GM12878 (cell line): ENCODE data around the gene TTC5. TPM values are rescaled to one million over a fixed set of nuclear protein-coding genes. Genes with fewer than 3 reads are reported as not detected.
"Not testable (repeated sequence)": the region's sequence is repeated elsewhere in the genome, so short reads cannot be mapped to it uniquely, and the experiment has no call there.

Source experiments
- ATAC-seq: fragments of 200-7000 bp; cut with Tn5 transposase; 3 replicates; pipeline ENCODE4 v1.9.1; 2020; ENCODE audit warnings: mild to moderate bottlenecking, moderate library complexity
- BruUV-seq: library from RNA; stranded (reverse); fragments of 400-500 nt; replicated peaks from 2 replicates; lab custom pipeline; 2021; lab: Mats Ljungman, UMichigan
- CTCF ChIA-PET: fragments of 300-600 bp; sonication (Branson Sonifier 250); formaldehyde crosslinking; extraction: SDS; loops from one replicate; lab custom pipeline; 2021; ENCODE audit warnings: inconsistent platforms; lab: Yijun Ruan, JAX
- POLR2A ChIA-PET: fragments of 350-600 bp; formaldehyde crosslinking; extraction: SDS; loops from one replicate; lab custom pipeline; 2021; ENCODE audit warnings: inconsistent platforms; lab: Charles Lee
- RAD21 ChIA-PET: fragments of 300-600 bp; sonication (Branson Sonifier 250); formaldehyde crosslinking; loops from one replicate; lab custom pipeline; 2023; ENCODE audit warnings: antibody characterized with exemption; ENCODE audit not compliant: unreplicated experiment; lab: Charles Lee
- SMC1A ChIA-PET: fragments of 300-600 bp; sonication (Branson Sonifier 250); formaldehyde crosslinking; loops from one replicate; lab custom pipeline; 2023; ENCODE audit not compliant: unreplicated experiment, uncharacterized antibody; lab: Charles Lee
- DNase-seq: peaks from one replicate; pipeline ENCODE4 v3.0.0-alpha.2; 2011; ENCODE audit warnings: low read depth, low spot score
- FAIRE-seq: peaks from 3 replicates; lab custom pipeline; 2011; peaks lifted over from hg19 to GRCh38; lab: Jason Lieb, UNC
- H2AFZ ChIP-seq: 2 replicates; pipeline ENCODE4 v1.6.0; 2011; ENCODE audit warnings: low read depth, low read length, control low read depth; ENCODE audit not compliant: control insufficient read depth
- H3K27ac ChIP-seq: 2 replicates; pipeline ENCODE4 v1.5.1; 2011; ENCODE audit warnings: control low read depth; ENCODE audit not compliant: control insufficient read depth, insufficient read depth
- H3K27me3 ChIP-seq, 2 experiments: replicated peaks in 1 of 2; 2 replicates each; pipeline versions ENCODE4 v1.6.0 to v1.6.1; 2011; ENCODE audit warnings: low read length in 1 of 2; ENCODE audit not compliant: control insufficient read depth in 2 of 2, insufficient read depth in 2 of 2
- H3K36me3 ChIP-seq, 2 experiments: 2 replicates each; pipeline ENCODE4 v1.5.1; 2011; ENCODE audit warnings: low read length in 1 of 2; ENCODE audit not compliant: control insufficient read depth in 2 of 2, insufficient read depth in 2 of 2
- H3K4me1 ChIP-seq: 2 replicates; pipeline ENCODE4 v1.6.1; 2011; ENCODE audit warnings: mild to moderate bottlenecking, low read length, moderate library complexity, mixed read lengths; ENCODE audit not compliant: control insufficient read depth, insufficient read depth
- H3K4me2 ChIP-seq: 2 replicates; pipeline ENCODE4 v1.6.0; 2011; ENCODE audit warnings: control low read depth; ENCODE audit not compliant: control insufficient read depth, insufficient read depth
- H3K4me3 ChIP-seq: fragments of 200-600 bp; sonication (generic); 2 replicates; pipeline ENCODE4 v1.5.1; 2016
- H3K79me2 ChIP-seq: 2 replicates; pipeline ENCODE4 v1.6.0; 2011; ENCODE audit warnings: low read length; ENCODE audit not compliant: control insufficient read depth, insufficient read depth
- H3K9ac ChIP-seq: 2 replicates; pipeline ENCODE4 v1.8.0; 2011; ENCODE audit warnings: low read length, control low read depth, mixed read lengths; ENCODE audit not compliant: control insufficient read depth, insufficient read depth
- H3K9me3 ChIP-seq: replicated peaks from 3 replicates; pipeline ENCODE4 v1.5.1; 2011; ENCODE audit warnings: mild to moderate bottlenecking, low read length; ENCODE audit not compliant: control insufficient read depth, insufficient read depth
- H4K20me1 ChIP-seq: 2 replicates; pipeline ENCODE4 v1.6.0; 2011; ENCODE audit not compliant: control insufficient read depth, insufficient read depth
- WGBS: methylation state at CpG from one replicate; pipeline ENCODE4 v1.1.6; 2016; ENCODE audit warnings: low lambda C conversion rate; ENCODE audit not compliant: insufficient replicate concordance, insufficient coverage; ENCODE audit errors: missing lambda C conversion rate; 5-methylcytosine and 5-hydroxymethylcytosine counted together
- in situ Hi-C: fragments of 300-500 bp; cut with MboI; formaldehyde crosslinking; loops from 9 replicates; pipeline ENCODE4 v1.14.3; 2018; ENCODE audit warnings: mixed read lengths
- intact Hi-C: fragments of 100-400 bp; cut with micrococcal nuclease; formaldehyde crosslinking; loops from one replicate; pipeline ENCODE4 v1.14.2; 2022; ENCODE audit not compliant: unreplicated experiment
- polyA plus RNA-seq, 11 experiments: library from polyadenylated mRNA; depleted of rRNA in 4 of 11; unstranded in 6 of 11; stranded (reverse) in 5 of 11; fragments of >200 nt; fragmentation: Nextera tagmentation in 4 of 11; fragmentation: Illumina TruSeq in 1 of 11; extraction: Ambion mirVana in 4 of 11; extraction: Trizol in 1 of 11; gene quantifications; 1 replicate in 1 of 11; 2 replicates in 10 of 11; pipeline versions ENCODE4 v1.2.1 to v1.2.3, GENCODE V29; 2011 to 2016; ENCODE audit warnings: inconsistent platforms in 2 of 11, missing spikeins in 2 of 11, low read depth in 1 of 11
- total RNA-seq, 4 experiments: library from RNA; depleted of rRNA in 3 of 4; stranded (reverse); fragments of >200 nt in 3 of 4; fragmentation: Illumina TruSeq in 1 of 4; extraction: Trizol in 1 of 4; gene quantifications; 2 replicates each; pipeline versions ENCODE4 v1.2.1 to v1.2.3, GENCODE V29; 2013 to 2021
- TF ChIP-seq, protein P1 (sequence below): fragments of 450-650 bp; IDR thresholded peaks from 2 replicates; pipeline ENCODE4 v1.6.1; 2016; ENCODE audit warnings: mild to moderate bottlenecking

The TTC5 gene
- total and polyA plus RNA-seq, 10 of the 15 experiments (the other 5 are each of a cell fraction or from before 2014, with no cell fraction given), result 6.9 to 21.6 (median 13.5) TPM

DNA sequence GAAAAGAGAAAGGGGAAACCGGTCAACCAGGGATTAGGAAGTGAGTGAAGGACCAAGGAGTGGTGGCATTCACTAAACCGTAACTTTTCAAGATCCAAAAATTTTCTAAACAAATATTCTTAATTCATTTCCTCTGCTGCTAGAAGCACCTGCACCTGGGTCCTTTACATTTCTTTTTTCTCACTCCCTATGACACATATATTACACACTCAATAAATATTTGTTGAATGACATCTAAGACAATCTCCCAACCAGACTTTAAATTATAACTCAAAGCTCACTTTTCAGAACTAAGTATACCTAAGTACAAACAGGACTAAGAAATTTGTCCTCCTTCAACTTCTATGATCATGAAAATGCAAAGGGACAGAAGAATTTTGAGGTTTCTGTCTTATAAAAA, 11.1 kb downstream of the TTC5 start (continued):
- TF ChIP-seq, protein P1, sequence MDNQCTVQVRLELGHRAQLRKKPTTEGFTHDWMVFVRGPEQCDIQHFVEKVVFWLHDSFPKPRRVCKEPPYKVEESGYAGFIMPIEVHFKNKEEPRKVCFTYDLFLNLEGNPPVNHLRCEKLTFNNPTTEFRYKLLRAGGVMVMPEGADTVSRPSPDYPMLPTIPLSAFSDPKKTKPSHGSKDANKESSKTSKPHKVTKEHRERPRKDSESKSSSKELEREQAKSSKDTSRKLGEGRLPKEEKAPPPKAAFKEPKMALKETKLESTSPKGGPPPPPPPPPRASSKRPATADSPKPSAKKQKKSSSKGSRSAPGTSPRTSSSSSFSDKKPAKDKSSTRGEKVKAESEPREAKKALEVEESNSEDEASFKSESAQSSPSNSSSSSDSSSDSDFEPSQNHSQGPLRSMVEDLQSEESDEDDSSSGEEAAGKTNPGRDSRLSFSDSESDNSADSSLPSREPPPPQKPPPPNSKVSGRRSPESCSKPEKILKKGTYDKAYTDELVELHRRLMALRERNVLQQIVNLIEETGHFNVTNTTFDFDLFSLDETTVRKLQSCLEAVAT, result no peak

DNA sequence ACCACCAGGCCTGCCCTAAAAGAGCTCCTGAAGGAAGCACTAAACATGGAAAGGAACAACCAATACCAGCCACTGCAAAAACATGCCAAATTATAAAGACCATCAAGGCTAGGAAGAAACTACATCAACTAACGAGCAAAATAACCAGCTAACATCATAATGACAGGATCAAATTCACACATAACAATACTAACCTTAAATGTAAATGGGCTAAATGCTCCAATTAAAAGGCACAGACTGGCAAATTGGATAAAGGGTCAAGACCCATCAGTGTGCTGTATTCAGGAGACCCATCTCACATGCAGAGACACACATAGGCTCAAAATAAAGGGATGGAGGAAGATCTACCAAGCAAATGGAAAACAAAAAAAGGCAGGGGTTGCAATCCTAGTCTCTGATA, 23.8 kb downstream of the TTC5 start:
- BruUV-seq, H3K4me2 ChIP-seq, H3K27ac ChIP-seq, FAIRE-seq, H3K9me3 ChIP-seq, in situ Hi-C loops, POLR2A ChIA-PET, H3K36me3 ChIP-seq, H3K27me3 ChIP-seq, intact Hi-C loops, SMC1A ChIA-PET, CTCF ChIA-PET, H2AFZ ChIP-seq, ATAC-seq, H3K79me2 ChIP-seq, H4K20me1 ChIP-seq, H3K9ac ChIP-seq, RAD21 ChIA-PET, DNase-seq, H3K4me3 ChIP-seq, H3K4me1 ChIP-seq: not testable (repeated sequence)
- 83% methylated on average over 1 of the region's 1 CpG for WGBS

DNA sequence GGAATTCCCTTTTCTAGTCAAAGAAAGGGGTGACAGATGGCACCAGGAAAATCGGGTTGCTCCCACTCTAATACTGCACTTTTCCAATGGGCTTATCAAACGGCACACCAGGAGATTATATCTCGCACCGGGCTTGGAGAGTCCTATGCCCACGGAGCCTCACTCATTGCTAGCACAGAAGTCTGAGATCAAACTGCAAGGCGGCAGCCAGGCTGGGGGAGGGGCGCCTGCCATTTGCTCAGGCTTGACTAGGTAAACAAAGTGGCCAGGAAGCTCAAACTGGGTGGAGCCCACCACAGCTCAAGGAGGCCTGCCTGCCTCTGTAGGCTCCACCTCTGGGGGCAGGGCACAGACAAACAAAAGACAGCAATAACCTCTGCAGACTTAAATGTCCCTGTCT, 25.5 kb downstream of the TTC5 start:
- H3K9me3 ChIP-seq, H3K27me3 ChIP-seq, intact Hi-C loops, H3K4me2 ChIP-seq, H4K20me1 ChIP-seq, H3K4me3 ChIP-seq, H3K9ac ChIP-seq, BruUV-seq, H2AFZ ChIP-seq, in situ Hi-C loops, FAIRE-seq, H3K27ac ChIP-seq, POLR2A ChIA-PET, SMC1A ChIA-PET, H3K79me2 ChIP-seq, H3K4me1 ChIP-seq, ATAC-seq, DNase-seq, H3K36me3 ChIP-seq, CTCF ChIA-PET: not testable (repeated sequence)
- RAD21 ChIA-PET, result interaction anchor here (0.6 kb wide), 1 partner anchor 21 kb away, joined by 3 read pairs; no protein-coding TSS in a partner anchor
- WGBS, result 46% methylated on average over 7 of the region's 7 CpGs
